NT2/D1 (cell line): ENCODE results near the gene NTHL1.

Experiments
- SUZ12 ChIP-seq: IDR thresholded peaks from 2 replicates; pipeline ENCODE4 v1.6.1; 2011; ENCODE audit not compliant: insufficient read length, insufficient read depth; ENCODE audit errors: extremely low read depth
- YY1 ChIP-seq: IDR thresholded peaks from 2 replicates; pipeline ENCODE4 v1.6.1; 2011; ENCODE audit not compliant: insufficient read length, insufficient read depth
- ZNF274 ChIP-seq: IDR thresholded peaks from 2 replicates; pipeline ENCODE4 v1.6.1; 2011; ENCODE audit warnings: mild to moderate bottlenecking, low read depth, low read length

- no peak for TF ChIP-seq ZNF274
- no peak for TF ChIP-seq YY1
- TF ChIP-seq SUZ12: no peak
Measured at GRCh38 chr16:2083876-2084780, 36.5 kb upstream of the NTHL1 start.
